GM12801 (cell line): ENCODE results near the gene ZSCAN26.

Source experiments
- CTCF ChIP-seq: IDR thresholded peaks from one replicate; pipeline ENCODE4 v1.5.1; 2011; ENCODE audit warnings: control low read depth; ENCODE audit not compliant: insufficient read length; ENCODE audit errors: extremely low read depth

ZSCAN26 gene

GRCh38 chr6:28248916-28249315 lies 18.0 kb upstream of the ZSCAN26 start:
- TF ChIP-seq CTCF: no peak

- no peak for TF ChIP-seq CTCF
Observed at GRCh38 chr6:28250747-28251146, 16.2 kb upstream of the ZSCAN26 start.

- no peak for TF ChIP-seq CTCF
Observed at GRCh38 chr6:28251661-28252008, 15.3 kb upstream of the ZSCAN26 start.

GRCh38 chr6:28252009-28252975 lies 14.7 kb upstream of the ZSCAN26 start, which contains the start of gene ZKSCAN4:
Gene ZKSCAN4 (minus strand): TSS chr6:28252269. CDS start chr6:28251980, 289 bp downstream.
- TF ChIP-seq CTCF: no peak

GRCh38 chr6:28254121-28254519 lies 12.8 kb upstream of the ZSCAN26 start:
- TF ChIP-seq CTCF: no peak

GRCh38 chr6:28257042-28257441 lies 9.9 kb upstream of the ZSCAN26 start:
- no peak for TF ChIP-seq CTCF

- TF ChIP-seq CTCF: no peak
Observed at GRCh38 chr6:28258877-28259777, 7.8 kb upstream of the ZSCAN26 start, which contains the start of gene NKAPL. Gene NKAPL (plus strand): TSS chr6:28259297. CDS start chr6:28259372, 75 bp downstream.
